Mesenchymal stem cell (in vitro differentiated cells and primary cell): ENCODE results near the gene LEMD1.

Experiments
- DNase-seq: peaks from one replicate; pipeline ENCODE4 v3.0.0-alpha.2; 2013
- H2AFZ ChIP-seq: one replicate; pipeline ENCODE4 v1.6.1; 2013; ENCODE audit warnings: low read depth, mild to moderate bottlenecking, control low read depth, inconsistent platforms, low read length, moderate library complexity
- H2AK5ac ChIP-seq: 2 replicates; pipeline ENCODE4 v1.6.1; 2013; ENCODE audit warnings: low read length, moderate library complexity, mild to moderate bottlenecking, inconsistent platforms; ENCODE audit not compliant: severe bottlenecking
- H2BK120ac ChIP-seq: one replicate; pipeline ENCODE4 v1.6.1; 2013; ENCODE audit warnings: low read depth, mild to moderate bottlenecking, inconsistent platforms, low read length, moderate library complexity
- H2BK12ac ChIP-seq, 2 experiments: one replicate each; pipeline ENCODE4 v1.6.1; 2013; ENCODE audit warnings: inconsistent platforms in 2 of 2, low read length in 2 of 2, mild to moderate bottlenecking in 2 of 2, moderate library complexity in 2 of 2, control low read depth in 1 of 2
- H2BK15ac ChIP-seq: one replicate; pipeline ENCODE4 v1.6.1; 2013; ENCODE audit warnings: mild to moderate bottlenecking, low read depth, inconsistent platforms; ENCODE audit not compliant: poor library complexity, severe bottlenecking
- H2BK5ac ChIP-seq: 2 replicates; pipeline ENCODE4 v1.6.1; 2013; ENCODE audit warnings: low read depth, mild to moderate bottlenecking, low read length, control low read depth, inconsistent platforms; ENCODE audit not compliant: poor library complexity, severe bottlenecking
- H3K14ac ChIP-seq, 2 experiments: one replicate each; pipeline ENCODE4 v1.6.1; 2013; ENCODE audit warnings: inconsistent platforms in 2 of 2, low read length in 2 of 2, control low read depth in 1 of 2, mild to moderate bottlenecking in 1 of 2, moderate library complexity in 1 of 2
- H3K18ac ChIP-seq, 2 experiments: one replicate each; pipeline ENCODE4 v1.6.1; 2013; ENCODE audit warnings: inconsistent platforms in 2 of 2, low read length in 2 of 2, control low read depth in 1 of 2, low read depth in 1 of 2, mild to moderate bottlenecking in 1 of 2
- H3K23ac ChIP-seq, 2 experiments: one replicate each; pipeline ENCODE4 v1.6.1; 2013; ENCODE audit warnings: inconsistent platforms in 2 of 2, low read length in 2 of 2, mild to moderate bottlenecking in 2 of 2, moderate library complexity in 2 of 2, control low read depth in 1 of 2
- H3K27ac ChIP-seq: 2 replicates; pipeline ENCODE4 v1.5.1; 2013; ENCODE audit warnings: mild to moderate bottlenecking, moderate library complexity, low read length, control low read depth, inconsistent platforms; ENCODE audit not compliant: poor library complexity, severe bottlenecking
- H3K27me3 ChIP-seq, 2 experiments: 2 replicates each; pipeline versions ENCODE4 v1.6.1 to v1.7.0; 2013; ENCODE audit warnings: low read length in 2 of 2, mild to moderate bottlenecking in 2 of 2, moderate library complexity in 2 of 2, control low read depth in 1 of 2, inconsistent platforms in 1 of 2; ENCODE audit not compliant: control insufficient read depth in 1 of 2, insufficient read depth in 1 of 2
- H3K36me3 ChIP-seq, 2 experiments: 2 replicates each; pipeline versions ENCODE4 v1.6.1 to v1.7.0; 2013; ENCODE audit warnings: low read length in 2 of 2, control low read depth in 1 of 2, inconsistent platforms in 1 of 2, low read depth in 1 of 2, mild to moderate bottlenecking in 1 of 2; ENCODE audit not compliant: insufficient read depth in 2 of 2, control insufficient read depth in 1 of 2
- H3K4ac ChIP-seq, 2 experiments: one replicate each; pipeline ENCODE4 v1.6.1; 2013; ENCODE audit warnings: inconsistent platforms in 2 of 2, low read length in 2 of 2, mild to moderate bottlenecking in 2 of 2, moderate library complexity in 2 of 2, control low read depth in 1 of 2, low read depth in 1 of 2
- H3K4me1 ChIP-seq: 2 replicates; pipeline ENCODE4 v1.6.1; 2013; ENCODE audit warnings: low read depth, low read length, control low read depth; ENCODE audit not compliant: control insufficient read depth, insufficient read depth
- H3K4me2 ChIP-seq: 2 replicates; pipeline ENCODE4 v1.6.1; 2013; ENCODE audit warnings: low read length, mild to moderate bottlenecking, inconsistent platforms; ENCODE audit not compliant: poor library complexity, severe bottlenecking
- H3K4me3 ChIP-seq, 2 experiments: 2 replicates each; pipeline versions ENCODE4 v1.5.1 to v1.7.0; 2013; ENCODE audit warnings: low read length in 2 of 2, mild to moderate bottlenecking in 2 of 2, control low read depth in 1 of 2, low read depth in 1 of 2; ENCODE audit not compliant: insufficient read depth in 1 of 2
- H3K79me1 ChIP-seq: replicated peaks from 2 replicates; pipeline ENCODE4 v1.6.1; 2013; ENCODE audit warnings: mild to moderate bottlenecking, control low read depth, low read length, inconsistent platforms; ENCODE audit not compliant: poor library complexity, severe bottlenecking
- H3K9ac ChIP-seq: 2 replicates; pipeline ENCODE4 v1.7.0; 2013; ENCODE audit warnings: mild to moderate bottlenecking, low read length, moderate library complexity
- H3K9me3 ChIP-seq: 2 replicates; pipeline ENCODE4 v1.7.0; 2013; ENCODE audit warnings: mild to moderate bottlenecking, low read length; ENCODE audit not compliant: control insufficient read depth
- H4K8ac ChIP-seq: one replicate; pipeline ENCODE4 v1.6.1; 2013; ENCODE audit warnings: inconsistent platforms, mild to moderate bottlenecking, low read length, moderate library complexity
- H4K91ac ChIP-seq: one replicate; pipeline ENCODE4 v1.6.1; 2013; ENCODE audit warnings: mild to moderate bottlenecking, low read length, inconsistent platforms
- WGBS: methylation state at CpG from one replicate; pipeline ENCODE4 v1.1.7; 2013; ENCODE audit warnings: mixed read lengths; 5-methylcytosine and 5-hydroxymethylcytosine counted together

LEMD1 gene

GRCh38 chr1:205441318-205441633, 19.4 kb upstream of the LEMD1 start:
- Histone ChIP-seq H2AFZ (no peak overlapping the region), H2AK5ac (no peak overlapping the region), H3K9me3 (no peaks in the 10 kb centered on the region), H2BK120ac (no peak overlapping the region), H4K8ac (no peak overlapping the region), H3K4me2 (no peak overlapping the region), H3K14ac (no peak overlapping the region), H3K9ac (no peak overlapping the region), H3K18ac (no peak overlapping the region), H3K79me1 (no peaks in the 10 kb centered on the region), H2BK5ac (no peak overlapping the region), H3K23ac (no peak overlapping the region), H3K4ac (no peak overlapping the region), H3K4me1 (peaks cover 37% of the 10 kb centered on the region), H2BK12ac (no peak overlapping the region), H3K4me3 (no peak overlapping the region), H3K27me3 (peaks cover 64 to 71% of the 10 kb centered on the region in 2 experiments), H3K36me3 (no peaks in the 10 kb centered on the region), H4K91ac (no peak overlapping the region), H2BK15ac (no peak overlapping the region), H3K27ac (no peak overlapping the region)
- no peak for DNase-seq
- whole genome bisulfite sequencing = 58% methylated on average over 6 of the region's 6 CpGs

GRCh38 chr1:205440476-205441317, 18.8 kb upstream of the LEMD1 start:
- DNase-seq = peak; percentile 50
- Histone ChIP-seq H3K27ac (no peak overlapping the region), H3K36me3 (no peaks in the 10 kb centered on the region), H3K18ac (peak overlapping the region in 1 of 2 experiments; percentile 46), H3K23ac (no peak overlapping the region), H2BK12ac (no peak overlapping the region), H3K27me3 (peaks cover 67 to 73% of the 10 kb centered on the region in 2 experiments), H4K91ac (no peak overlapping the region), H3K14ac (peak overlapping the region in 1 of 2 experiments; percentile 82), H3K4me3 (no peak overlapping the region), H2BK15ac (no peak overlapping the region), H3K79me1 (no peaks in the 10 kb centered on the region), H3K9ac (no peak overlapping the region), H3K4ac (peak overlapping the region in 1 of 2 experiments; percentile 9), H2BK5ac (no peak overlapping the region), H2AK5ac (no peak overlapping the region), H3K9me3 (no peaks in the 10 kb centered on the region), H3K4me2 (no peak overlapping the region), H4K8ac (peak overlapping the region; percentile 73), H3K4me1 (peaks cover 37% of the 10 kb centered on the region), H2BK120ac (no peak overlapping the region), H2AFZ (peak overlapping the region; percentile 48)
- WGBS = 60% methylated on average over 14 of the region's 15 CpGs

GRCh38 chr1:205440121-205440475, 18.2 kb upstream of the LEMD1 start:
- no peak overlapping the region for H4K91ac ChIP-seq
- no peak overlapping the region for H2AFZ ChIP-seq
- no peak overlapping the region for H3K14ac ChIP-seq
- no peak overlapping the region for H2BK120ac ChIP-seq
- no peaks in the 10 kb centered on the region for H3K9me3 ChIP-seq
- H3K4ac ChIP-seq = peak overlapping the region in 1 of 2 experiments; percentile 9
- H3K27me3 ChIP-seq = peaks cover 67 to 74% of the 10 kb centered on the region in 2 experiments
- no peak overlapping the region for H3K27ac ChIP-seq
- no peak for DNase-seq
- H3K79me1 ChIP-seq = no peaks in the 10 kb centered on the region
- no peak overlapping the region for H2AK5ac ChIP-seq
- H3K18ac ChIP-seq = no peak overlapping the region
- H2BK12ac ChIP-seq = no peak overlapping the region
- no peak overlapping the region for H2BK5ac ChIP-seq
- 88% methylated on average over 5 of the region's 5 CpGs for WGBS
- H3K4me1 ChIP-seq = peaks cover 34% of the 10 kb centered on the region
- no peak overlapping the region for H3K23ac ChIP-seq
- no peak overlapping the region for H3K9ac ChIP-seq
- H4K8ac ChIP-seq = no peak overlapping the region
- H2BK15ac ChIP-seq = no peak overlapping the region
- no peak overlapping the region for H3K4me3 ChIP-seq
- H3K4me2 ChIP-seq = no peak overlapping the region
- no peaks in the 10 kb centered on the region for H3K36me3 ChIP-seq

GRCh38 chr1:205438213-205439158, 16.6 kb upstream of the LEMD1 start:
- no peak overlapping the region for H3K4ac ChIP-seq
- H3K4me3 ChIP-seq = no peak overlapping the region
- no peaks in the 10 kb centered on the region for H3K36me3 ChIP-seq
- H2AK5ac ChIP-seq = no peak overlapping the region
- H2BK15ac ChIP-seq = no peak overlapping the region
- no peaks in the 10 kb centered on the region for H3K79me1 ChIP-seq
- H3K18ac ChIP-seq = no peak overlapping the region
- H4K8ac ChIP-seq = no peak overlapping the region
- no peak overlapping the region for H2AFZ ChIP-seq
- H3K14ac ChIP-seq = no peak overlapping the region
- no peak overlapping the region for H3K9ac ChIP-seq
- H3K4me2 ChIP-seq = no peak overlapping the region
- no peak overlapping the region for H2BK5ac ChIP-seq
- H3K27ac ChIP-seq = no peak overlapping the region
- H2BK120ac ChIP-seq = no peak overlapping the region
- peak; percentile 65 for DNase-seq
- no peak overlapping the region for H2BK12ac ChIP-seq
- H3K9me3 ChIP-seq = no peaks in the 10 kb centered on the region
- H3K23ac ChIP-seq = no peak overlapping the region
- H3K4me1 ChIP-seq = peaks cover 26% of the 10 kb centered on the region
- WGBS = 60% methylated on average over 12 of the region's 13 CpGs
- no peak overlapping the region for H4K91ac ChIP-seq
- H3K27me3 ChIP-seq = peaks cover 70 to 77% of the 10 kb centered on the region in 2 experiments
